Suprapubic skin (tissue), 4 donors: ENCODE data around the gene GTF2H4.

Source experiments
- EP300 ChIP-seq: sonication (generic); formaldehyde crosslinking; IDR thresholded peaks from one replicate; pipeline ENCODE4 v1.6.1; 2017; ENCODE audit warnings: antibody characterized with exemption
- POLR2A ChIP-seq, 2 donors: fragments of 450-650 bp; IDR thresholded peaks; one replicate each; pipeline ENCODE4 v1.6.1; 2017; ENCODE audit warnings: antibody characterized with exemption in 2 of 2, mild to moderate bottlenecking in 2 of 2, moderate library complexity in 2 of 2
- POLR2AphosphoS5 ChIP-seq, 3 donors: sonication (generic); formaldehyde crosslinking; IDR thresholded peaks; one replicate each; pipeline ENCODE4 v1.6.1; 2017; ENCODE audit warnings: antibody characterized with exemption in 3 of 3
- TF ChIP-seq, protein P1 (sequence below), 2 donors: fragments of 200-600 bp in 1 of 2; fragments of 450-650 bp in 1 of 2; sonication (generic) in 1 of 2; IDR thresholded peaks; one replicate each; pipeline ENCODE4 v1.5.1; 2016 to 2019; ENCODE audit warnings: antibody characterized with exemption in 2 of 2, mild to moderate bottlenecking in 1 of 2, moderate library complexity in 1 of 2

DNA sequence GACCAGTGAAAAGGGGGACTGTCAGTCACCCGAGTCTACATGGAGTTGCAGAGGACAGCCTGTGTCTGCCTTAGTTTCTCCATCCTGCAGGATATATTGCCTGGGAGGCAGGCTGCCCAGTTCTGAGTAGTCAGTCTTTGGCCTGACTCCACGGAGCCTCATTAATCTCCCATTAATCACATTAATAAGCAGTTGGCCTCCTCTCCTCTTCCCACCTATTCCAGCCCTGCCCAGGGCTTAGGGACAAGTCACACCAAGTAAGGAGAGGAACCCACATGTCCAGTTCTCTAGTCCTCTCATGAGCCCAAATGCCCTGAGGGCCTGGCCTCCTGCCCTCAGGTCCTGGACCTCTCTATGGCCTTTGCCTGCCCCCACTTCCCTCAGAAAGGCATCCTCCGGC lies 31.5 kb downstream of the GTF2H4 start:
- TF ChIP-seq, protein P1, sequence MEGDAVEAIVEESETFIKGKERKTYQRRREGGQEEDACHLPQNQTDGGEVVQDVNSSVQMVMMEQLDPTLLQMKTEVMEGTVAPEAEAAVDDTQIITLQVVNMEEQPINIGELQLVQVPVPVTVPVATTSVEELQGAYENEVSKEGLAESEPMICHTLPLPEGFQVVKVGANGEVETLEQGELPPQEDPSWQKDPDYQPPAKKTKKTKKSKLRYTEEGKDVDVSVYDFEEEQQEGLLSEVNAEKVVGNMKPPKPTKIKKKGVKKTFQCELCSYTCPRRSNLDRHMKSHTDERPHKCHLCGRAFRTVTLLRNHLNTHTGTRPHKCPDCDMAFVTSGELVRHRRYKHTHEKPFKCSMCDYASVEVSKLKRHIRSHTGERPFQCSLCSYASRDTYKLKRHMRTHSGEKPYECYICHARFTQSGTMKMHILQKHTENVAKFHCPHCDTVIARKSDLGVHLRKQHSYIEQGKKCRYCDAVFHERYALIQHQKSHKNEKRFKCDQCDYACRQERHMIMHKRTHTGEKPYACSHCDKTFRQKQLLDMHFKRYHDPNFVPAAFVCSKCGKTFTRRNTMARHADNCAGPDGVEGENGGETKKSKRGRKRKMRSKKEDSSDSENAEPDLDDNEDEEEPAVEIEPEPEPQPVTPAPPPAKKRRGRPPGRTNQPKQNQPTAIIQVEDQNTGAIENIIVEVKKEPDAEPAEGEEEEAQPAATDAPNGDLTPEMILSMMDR (IDR thresholded peaks at IDR 0.05) = no peak
- TF ChIP-seq POLR2A (IDR thresholded peaks at IDR 0.05) (no peak), POLR2AphosphoS5 (IDR thresholded peaks at IDR 0.05) (no peak), EP300 (no peak)
